Midbrain (tissue), 1 donor: ENCODE measurements around the gene COL5A2.

Experiments used
- DNase-seq: peaks from one replicate; lab custom pipeline; 2025; lab: John Stamatoyannopoulos, UW

Gene COL5A2

DNA sequence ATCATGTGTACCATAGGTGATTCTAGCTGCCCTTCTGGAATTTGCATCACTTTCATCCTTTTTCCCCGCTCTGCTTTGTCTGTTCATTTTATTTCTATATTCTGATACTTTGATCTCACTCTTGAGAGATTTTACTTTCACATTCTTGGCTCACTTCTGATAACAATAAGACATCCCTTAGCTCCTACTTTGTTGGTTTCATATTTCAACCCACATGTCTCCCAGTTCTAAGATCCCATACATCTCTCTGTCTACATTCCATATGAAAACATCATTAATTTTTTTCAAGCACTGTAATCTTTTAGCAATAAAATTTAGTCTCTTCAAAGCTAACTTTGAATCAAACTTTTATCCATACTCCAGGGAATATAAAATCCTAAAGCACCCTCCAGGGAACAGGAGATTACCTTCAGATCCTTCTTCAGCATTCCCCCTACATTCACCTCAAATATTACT is 129.8 kb downstream of the COL5A2 start:
- DNase-seq, result no peak

DNA sequence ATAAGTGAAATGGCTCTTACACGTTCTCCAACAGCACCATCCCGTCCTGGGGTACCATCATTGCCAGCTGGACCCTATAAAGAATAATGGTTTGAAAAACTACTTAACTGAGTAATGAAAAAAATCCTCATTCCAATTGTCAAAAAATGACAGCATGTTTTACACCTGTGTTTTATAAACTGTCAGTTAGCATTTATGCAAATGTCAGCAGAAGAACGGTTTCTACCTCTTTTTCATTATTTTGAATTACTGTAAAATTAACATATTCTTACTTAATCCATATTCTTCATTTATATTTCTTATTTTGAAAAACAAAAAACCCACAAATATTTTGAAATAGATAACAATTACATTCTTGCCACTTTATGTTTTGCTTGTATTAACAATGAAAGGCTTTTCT is 131.4 kb downstream of the COL5A2 start:
- DNase-seq, result no peak

DNA sequence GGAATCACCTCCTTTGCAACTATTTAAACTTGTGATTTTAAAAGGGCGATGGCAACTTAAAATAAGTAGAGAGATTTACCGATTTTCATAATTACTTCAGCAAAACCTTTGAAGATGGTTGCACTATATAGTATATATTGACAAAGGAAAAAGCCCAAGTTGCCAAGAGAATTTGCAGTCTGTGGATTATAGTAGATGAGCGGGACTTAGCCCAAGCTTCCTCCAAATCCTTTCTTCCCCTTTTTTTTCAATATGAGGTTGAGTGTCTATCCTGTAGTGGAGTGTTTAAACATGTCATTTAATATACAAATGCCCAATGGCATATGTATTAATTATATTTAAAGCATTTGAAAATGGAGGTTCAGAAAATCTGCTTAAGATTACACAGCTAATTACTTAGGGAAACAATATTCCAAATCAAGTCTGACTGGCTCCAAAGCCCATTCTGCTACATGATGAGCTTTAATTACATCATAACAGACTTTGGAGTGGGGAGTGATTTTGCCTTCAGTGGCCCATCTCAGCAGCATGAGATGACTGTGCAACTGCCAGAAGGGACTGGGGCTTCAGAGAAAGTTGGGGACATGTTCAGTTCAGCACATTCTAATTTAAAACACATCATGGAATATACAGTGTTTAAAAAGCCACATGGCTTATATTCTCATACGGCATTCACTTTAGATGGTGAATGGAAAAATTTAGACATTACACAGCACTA is 132.2 kb downstream of the COL5A2 start:
- no peak for DNase-seq

DNA sequence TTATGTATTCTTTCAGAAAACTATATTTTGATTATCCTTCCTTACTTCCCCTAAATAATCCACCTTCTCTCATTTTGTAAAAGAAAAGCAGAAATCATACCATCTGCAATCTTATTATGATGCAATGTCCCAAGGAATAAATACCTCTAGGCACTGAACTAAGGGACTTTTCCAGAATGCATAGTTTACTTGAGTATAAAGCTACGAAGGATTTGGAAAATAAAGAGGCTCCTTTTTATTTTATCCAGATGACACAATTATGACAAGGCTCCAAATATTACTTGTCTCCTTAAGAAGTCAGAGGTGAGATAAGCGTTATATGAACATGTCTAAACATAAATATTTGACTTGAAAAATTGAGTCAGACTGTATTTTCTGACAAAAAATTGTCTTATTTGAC is 133.2 kb downstream of the COL5A2 start:
- DNase-seq, result no peak

DNA sequence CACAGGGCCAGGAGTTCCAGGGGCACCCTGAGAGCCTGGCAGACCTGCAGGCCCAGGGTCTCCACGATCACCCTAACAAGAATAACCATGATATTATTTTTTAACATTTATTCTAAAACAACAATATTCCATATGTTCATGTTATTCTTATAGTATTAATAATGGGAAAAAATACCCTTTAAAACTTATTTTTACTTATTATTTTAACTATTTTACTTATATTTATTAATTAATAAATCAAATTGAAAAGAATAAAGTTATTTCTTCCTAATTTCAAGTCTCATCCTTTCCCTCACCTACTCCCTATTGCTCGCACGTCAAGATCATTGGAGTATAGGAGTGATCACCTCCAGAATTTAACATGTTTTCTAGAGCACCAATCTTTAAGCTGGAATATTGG is 133.7 kb downstream of the COL5A2 start:
- no peak for DNase-seq

DNA sequence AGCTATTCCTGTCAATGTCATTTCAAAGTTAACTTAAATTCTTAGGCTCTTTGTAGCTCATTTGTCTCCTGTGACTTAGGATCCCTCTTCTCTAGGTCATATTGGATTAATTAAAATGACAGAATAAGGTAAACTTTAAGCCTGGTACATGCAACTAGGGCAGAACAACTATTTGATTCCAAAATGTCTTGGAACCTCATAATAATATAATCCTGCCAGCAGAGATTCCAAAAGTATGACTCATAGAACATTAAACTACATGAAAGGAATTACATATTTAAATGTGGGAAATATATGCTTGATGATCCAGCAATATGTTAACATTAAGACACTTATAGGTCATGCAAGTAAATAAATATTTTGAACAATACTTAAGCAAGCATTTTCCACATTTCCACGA is 142.0 kb downstream of the COL5A2 start:
- no peak for DNase-seq

DNA sequence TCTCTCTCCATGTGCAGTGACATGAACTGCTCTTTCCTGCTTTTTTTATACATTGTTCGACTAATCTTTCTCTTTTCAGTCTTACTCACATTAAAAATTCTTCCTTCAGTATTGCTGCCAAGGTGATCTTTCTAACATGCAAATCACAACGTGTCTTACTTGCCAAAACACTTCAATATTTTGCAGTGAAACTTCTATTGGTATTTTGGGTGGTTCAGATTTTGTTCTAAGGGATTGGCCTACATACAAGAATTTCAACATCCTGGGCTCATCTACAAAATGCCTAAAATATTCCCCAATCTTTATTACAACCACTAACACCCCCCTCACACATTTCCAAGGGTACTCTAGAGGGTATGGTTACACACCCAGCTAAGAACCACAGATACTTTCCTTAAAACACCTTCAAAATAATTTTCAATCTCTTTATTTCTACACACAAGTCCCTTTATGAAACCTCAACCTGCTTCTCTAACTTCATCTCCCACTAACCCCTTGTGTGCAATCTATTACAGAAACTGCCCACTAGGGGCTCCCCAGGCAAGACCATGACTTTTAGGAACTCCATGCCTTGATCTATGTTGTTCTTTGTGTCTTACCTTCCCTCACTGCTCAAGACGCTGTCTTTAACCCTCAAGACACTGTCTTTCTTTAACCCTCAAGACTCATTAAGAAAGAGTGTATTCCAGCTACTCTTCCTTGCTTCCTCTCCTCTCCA is 154.5 kb downstream of the COL5A2 start:
- no peak for DNase-seq

DNA sequence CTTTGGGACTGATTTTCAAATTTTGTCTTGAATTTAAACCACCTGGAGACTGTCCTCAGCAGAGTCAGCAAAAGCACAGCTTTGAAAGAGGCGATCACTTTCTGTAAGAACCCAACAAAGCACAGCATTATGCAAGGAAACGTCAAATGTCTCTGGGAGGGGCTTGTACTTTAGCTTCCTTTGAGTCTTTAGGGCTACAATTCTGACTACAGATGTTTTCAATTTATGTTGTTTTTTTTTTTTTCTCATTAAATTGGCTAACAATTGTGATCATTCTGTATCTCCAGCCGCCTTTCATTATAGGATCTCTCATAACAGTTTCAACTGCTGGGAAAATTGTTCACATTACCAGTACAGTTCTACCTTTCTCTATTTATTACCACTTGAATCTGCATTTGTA is 157.1 kb downstream of the COL5A2 start:
- DNase-seq, result no peak

DNA sequence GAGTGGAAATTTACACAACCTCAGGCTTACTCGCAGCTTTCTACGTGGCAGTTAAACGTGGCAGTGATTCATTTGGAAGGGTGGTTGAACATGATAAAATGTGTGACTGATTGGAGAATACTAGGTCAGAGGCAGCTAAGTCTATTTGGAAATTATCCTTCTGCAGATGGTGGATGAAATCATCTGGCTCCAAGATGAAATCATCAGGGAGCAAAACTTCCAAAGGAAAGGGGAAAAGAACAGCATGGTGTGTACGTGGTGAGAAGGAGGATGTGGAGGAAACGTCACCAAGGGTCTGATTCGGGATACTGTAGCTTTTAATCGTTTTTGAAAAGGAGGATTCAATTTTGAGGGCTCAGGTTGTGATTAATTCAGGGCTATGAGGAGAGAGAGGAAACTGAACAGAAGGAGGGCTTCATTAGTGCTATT is 157.5 kb downstream of the COL5A2 start:
- no peak for DNase-seq

DNA sequence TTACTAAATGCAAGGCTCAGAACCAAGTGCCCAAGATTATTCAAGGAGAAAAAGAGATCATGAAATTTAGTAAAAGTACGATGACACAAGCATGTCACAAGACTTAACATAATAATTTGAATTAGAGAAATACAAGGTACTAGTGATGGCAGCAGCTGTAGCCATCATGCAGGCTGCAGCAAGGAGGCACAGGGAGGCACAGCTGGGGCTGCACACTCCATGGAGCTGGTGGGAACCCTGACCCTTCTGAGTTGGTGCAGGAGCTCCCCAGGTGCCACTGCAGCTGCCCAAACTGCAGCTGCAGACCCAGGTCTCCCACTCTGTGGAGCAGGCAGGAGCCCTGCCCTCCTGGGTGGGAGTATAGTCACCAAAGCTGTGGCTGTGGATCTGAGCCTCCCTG is 159.4 kb downstream of the COL5A2 start:
- DNase-seq, result no peak

DNA sequence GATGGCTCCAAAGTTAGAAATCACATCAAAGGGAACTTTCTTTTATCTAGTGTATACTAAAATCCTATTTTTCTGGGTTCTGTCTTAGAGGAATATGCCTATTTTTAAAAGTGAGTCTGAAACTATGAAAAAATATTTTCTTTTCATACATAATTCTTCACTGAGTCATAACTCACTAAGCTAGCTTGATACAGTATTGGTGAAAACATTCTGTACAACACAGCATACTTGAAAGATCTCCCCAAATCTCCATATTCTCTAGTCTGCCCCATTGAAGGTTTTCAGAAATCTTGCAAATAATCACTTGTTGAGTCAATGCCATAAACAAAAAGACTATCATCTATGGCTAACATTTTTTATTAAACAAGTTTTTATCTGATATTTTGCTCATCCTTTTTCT is 160.9 kb downstream of the COL5A2 start:
- no peak for DNase-seq

DNA sequence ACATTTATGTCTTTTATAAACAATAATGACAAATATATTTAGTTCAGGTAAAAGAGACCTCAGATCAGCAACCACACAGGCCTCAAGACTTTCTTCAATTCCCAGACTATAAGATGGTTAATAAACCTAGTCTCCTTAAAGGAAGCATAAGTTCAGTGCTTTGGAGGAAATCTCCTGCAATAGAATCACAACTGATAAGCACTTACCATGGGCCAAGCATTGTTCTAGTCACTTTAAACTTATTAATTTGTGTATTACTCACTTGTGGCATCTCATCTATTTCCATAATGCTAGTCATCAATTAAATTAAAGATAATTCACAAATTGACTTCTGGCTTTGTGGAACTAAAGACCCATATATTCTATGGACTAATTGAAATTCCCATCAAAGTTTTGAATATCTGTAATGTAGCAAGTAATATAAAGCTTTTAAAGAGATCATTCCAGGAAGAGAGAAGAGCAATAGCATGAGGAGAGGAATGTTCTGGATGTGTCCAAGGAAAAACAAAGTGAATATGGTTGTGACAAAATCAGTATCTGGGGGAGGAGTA is 163.2 kb downstream of the COL5A2 start:
- no peak for DNase-seq

DNA sequence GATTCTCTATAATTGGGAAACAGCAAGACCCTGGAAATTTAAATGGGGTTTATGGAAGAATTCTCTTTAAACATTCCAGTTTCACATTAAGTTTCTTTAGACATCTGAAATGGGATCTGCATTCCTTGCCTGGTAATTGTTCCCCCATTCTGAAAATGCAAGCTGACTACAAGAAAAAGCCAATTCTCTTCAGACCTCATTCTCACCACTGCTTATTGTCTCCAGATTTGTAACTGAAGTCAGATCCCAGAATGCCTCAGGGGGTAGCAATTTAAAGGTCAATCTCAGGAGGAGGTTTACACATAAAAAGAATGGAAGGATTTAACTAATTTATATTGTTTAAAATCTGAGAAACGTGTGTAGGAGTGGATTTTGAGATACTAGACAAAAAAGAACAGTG is 164.2 kb downstream of the COL5A2 start:
- DNase-seq, result no peak

DNA sequence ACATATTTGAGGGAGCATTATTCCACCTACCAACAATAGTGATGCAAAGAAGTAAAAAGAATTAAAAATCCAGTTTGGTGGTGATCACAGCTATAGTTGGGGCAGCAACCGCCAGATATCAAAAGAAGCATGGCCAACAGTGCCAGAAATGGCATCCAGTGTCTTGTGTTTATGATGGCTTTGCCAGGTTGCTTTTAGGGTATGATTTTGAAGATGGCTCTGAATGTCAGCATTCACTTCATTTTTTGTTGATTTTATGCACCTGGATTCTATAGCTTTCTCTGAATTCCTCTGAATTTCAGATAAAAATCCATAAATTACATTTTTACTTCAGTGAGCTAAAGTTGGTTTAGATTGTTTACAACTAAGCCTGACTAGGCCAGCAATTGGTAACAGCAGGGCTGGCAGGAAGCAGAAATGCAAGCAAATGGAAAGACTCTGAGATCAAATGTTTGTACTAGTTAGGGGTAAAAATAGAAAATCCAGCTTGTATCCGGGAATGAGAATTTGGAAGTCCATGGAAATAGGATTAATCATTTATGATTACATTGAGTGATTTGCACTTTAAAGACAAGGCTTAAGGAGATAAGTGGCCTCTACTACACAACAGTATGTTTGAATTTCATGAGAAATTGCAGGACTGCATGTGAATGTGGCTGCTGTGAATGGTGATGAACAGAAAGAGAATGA is 165.0 kb downstream of the COL5A2 start:
- no peak for DNase-seq

DNA sequence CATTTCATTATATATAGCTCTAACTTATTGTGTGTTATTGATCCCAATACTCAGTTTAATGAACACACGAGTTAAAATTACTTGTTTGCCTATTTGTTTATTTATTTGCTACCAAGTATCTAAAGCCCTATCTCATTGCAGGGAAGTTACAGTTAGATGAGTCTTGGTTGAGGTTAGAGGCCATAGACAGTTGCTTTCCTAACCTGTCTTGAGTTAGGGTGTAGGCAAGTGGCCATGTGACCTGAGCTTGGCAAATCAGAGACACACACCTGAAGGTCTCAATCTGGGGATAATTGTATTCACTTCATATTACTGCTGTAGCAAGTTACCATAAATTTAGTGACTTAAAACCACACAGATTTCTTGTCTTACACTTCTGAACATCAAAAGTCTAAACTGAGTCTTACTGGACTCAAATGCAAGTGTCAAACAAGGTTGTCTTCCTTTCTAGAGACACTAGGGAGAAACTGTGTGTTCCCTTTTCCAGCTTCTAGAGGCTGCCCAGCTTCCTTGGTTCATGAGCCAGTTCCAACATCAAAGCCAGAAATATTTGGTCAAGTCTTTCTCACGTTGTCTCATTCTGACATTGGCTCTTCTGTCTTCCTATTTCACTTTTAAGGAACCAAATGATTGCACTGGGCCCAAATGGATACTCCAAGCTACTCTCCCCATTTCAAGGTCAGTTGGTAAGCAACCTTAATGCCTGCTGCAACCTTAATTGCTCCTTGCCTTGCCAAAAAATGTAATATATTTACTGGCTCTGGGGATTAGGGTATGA is 165.7 kb downstream of the COL5A2 start:
- DNase-seq, result no peak

DNA sequence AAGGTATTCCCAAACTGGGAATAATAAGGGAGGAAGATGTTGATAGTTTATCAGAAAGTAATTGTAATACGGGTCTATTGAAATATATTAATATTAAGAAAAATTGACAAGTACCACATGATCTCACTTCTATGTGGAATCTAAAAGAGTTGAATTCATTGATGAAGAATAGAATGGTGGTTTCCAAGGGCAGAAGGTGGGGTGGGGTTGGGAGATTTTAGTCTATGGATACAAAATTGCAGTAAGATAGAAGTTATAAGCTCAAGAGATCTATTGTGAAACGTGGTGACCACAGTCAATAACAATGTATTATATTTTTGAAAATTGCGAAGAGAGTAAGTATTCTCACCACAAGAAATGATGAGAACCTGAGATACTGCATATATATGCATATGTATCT is 166.5 kb downstream of the COL5A2 start:
- no peak for DNase-seq

DNA sequence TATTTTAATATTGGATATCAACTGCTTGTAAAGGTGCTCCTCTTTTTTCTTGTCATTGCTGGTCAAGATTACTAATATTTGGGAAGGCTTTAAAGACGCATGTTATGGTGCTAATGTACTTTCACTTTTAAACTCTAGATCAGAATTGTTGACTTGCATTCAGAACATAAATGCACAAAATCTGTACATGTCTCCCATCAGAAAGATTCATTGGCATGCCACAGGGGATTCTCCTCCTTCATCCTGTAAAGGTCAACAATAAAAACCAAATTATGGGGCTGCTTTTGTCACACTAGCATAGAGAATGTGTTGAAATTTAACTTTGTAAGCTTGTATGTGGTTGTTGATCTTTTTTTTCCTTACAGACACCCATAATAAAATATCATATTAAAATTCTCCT is 167.2 kb downstream of the COL5A2 start:
- no peak for DNase-seq

DNA sequence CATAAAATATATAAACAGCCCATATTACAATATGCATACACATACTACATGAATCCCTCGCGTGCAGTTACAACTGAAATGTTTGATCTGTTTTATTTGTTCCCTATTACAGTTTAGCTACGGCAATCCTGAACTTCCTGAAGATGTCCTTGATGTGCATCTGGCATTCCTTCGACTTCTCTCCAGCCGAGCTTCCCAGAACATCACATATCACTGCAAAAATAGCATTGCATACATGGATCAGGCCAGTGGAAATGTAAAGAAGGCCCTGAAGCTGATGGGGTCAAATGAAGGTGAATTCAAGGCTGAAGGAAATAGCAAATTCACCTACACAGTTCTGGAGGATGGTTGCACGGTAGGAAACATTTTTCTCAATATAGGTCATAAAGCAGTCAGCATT is 169.0 kb downstream of the COL5A2 start:
- no peak for DNase-seq

DNA sequence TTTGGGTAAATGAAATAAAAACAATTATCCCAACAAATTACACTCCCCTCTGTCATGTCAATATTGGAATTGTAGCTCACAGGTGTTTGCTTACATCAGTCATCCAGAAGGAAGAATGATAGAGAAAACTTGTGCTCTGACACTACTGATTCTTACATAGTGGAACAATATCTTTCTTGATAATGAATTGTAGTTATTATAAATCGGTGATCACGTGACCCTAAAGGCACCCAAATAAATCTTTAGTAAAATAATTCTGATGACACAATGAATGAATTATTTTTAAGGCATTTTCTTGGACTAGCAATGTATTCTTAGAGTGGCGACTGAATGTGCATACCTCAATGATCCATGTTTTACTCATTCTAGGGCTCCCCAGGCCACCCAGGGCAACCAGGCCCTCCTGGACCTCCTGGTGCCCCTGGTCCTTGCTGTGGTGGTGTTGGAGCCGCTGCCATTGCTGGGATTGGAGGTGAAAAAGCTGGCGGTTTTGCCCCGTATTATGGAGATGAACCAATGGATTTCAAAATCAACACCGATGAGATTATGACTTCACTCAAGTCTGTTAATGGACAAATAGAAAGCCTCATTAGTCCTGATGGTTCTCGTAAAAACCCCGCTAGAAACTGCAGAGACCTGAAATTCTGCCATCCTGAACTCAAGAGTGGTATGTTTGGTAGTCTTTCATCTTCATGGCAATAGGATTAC is 170.9 kb downstream of the COL5A2 start:
- DNase-seq, result no peak

DNA sequence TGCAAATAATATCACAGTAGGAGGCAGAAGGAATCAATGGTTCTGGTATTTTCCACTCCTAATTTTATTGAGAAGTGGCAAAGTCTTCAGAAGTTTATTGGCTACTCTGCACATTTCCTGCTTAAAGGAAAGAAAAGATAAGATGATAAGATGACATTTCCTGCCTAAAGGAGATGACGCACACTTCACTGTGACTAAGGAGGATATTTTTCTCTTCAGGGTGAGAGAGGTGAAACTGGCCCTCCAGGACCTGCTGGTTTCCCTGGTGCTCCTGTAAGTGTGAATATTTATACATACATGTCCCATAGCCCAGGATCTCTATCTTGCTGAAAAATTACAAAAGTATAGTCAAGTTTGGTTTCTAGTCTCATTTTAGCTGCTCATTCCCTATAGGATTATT is 177.5 kb downstream of the COL5A2 start:
- no peak for DNase-seq

DNA sequence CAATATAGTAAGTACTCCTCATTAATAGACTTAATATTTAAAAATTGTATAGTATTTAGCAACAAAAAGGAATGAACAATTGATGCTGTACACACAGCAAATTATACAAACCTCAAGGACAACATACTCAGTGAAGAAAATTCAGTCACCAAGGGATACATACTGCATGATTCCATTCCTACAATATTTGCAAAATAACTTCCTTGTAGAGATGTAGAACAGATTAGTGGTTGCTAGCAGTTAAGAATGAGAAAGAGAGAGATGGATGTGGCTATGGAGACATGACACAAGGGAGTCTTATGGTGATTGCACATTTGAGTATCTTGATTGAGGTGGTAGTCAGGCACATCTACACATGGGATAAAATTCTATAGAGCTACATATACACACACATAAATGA is 179.3 kb downstream of the COL5A2 start:
- DNase-seq, result no peak
